Thoracic aorta (tissue), 2 donors: ENCODE measurements around the gene C10orf67. TPM values are rescaled to one million over a fixed set of nuclear protein-coding genes. Genes with fewer than 3 reads are reported as not detected.

Experiments used
- ATAC-seq: fragments of 150-250 bp; one replicate; pipeline ENCODE4 v1.8.0; 2017; ENCODE audit warnings: low read depth; ENCODE audit not compliant: insufficient number of reproducible peaks, low FRiP score
- DNase-seq: peaks from one replicate; pipeline ENCODE4 v3.0.0-alpha.2; 2020; ENCODE audit warnings: low spot score
- H3K27ac ChIP-seq, 2 donors: fragments of 200-600 bp; sonication (generic); 1 replicate in 1 of 2; 2 replicates in 1 of 2; pipeline ENCODE4 v1.5.1; 2016; ENCODE audit warnings: mild to moderate bottlenecking in 2 of 2, moderate library complexity in 2 of 2
- H3K27me3 ChIP-seq: fragments of 200-600 bp; sonication (generic); replicated peaks from 2 replicates; pipeline ENCODE4 v1.6.0; 2016; ENCODE audit warnings: mild to moderate bottlenecking; ENCODE audit not compliant: insufficient read depth
- H3K36me3 ChIP-seq: fragments of 200-600 bp; sonication (generic); one replicate; pipeline ENCODE4 v1.5.1; 2016
- H3K4me1 ChIP-seq, 2 donors: fragments of 200-600 bp; sonication (generic); 1 replicate in 1 of 2; 2 replicates in 1 of 2; pipeline versions ENCODE4 v1.5.1 to v1.6.0; 2016; ENCODE audit warnings: low read depth in 2 of 2, mild to moderate bottlenecking in 1 of 2; ENCODE audit not compliant: control insufficient read depth in 1 of 2
- H3K4me3 ChIP-seq: fragments of 200-600 bp; sonication (generic); 2 replicates; pipeline ENCODE4 v1.5.1; 2016; ENCODE audit warnings: mild to moderate bottlenecking
- H3K9me3 ChIP-seq: fragments of 200-600 bp; sonication (generic); 2 replicates; pipeline ENCODE4 v1.5.1; 2016
- total RNA-seq, 2 donors: library from RNA; depleted of rRNA; stranded (reverse); fragments of >200 nt; gene quantifications; one replicate each; pipeline versions ENCODE4 v1.1.0 to v1.2.3, GENCODE V29; 2016
- TF ChIP-seq, protein P1 (sequence below): fragments of 200-600 bp; sonication (generic); IDR thresholded peaks from one replicate; pipeline ENCODE4 v1.5.1; 2019; ENCODE audit warnings: antibody characterized with exemption

C10orf67 gene
- total RNA-seq, 2 donors from 2014 or later = not detected

DNA sequence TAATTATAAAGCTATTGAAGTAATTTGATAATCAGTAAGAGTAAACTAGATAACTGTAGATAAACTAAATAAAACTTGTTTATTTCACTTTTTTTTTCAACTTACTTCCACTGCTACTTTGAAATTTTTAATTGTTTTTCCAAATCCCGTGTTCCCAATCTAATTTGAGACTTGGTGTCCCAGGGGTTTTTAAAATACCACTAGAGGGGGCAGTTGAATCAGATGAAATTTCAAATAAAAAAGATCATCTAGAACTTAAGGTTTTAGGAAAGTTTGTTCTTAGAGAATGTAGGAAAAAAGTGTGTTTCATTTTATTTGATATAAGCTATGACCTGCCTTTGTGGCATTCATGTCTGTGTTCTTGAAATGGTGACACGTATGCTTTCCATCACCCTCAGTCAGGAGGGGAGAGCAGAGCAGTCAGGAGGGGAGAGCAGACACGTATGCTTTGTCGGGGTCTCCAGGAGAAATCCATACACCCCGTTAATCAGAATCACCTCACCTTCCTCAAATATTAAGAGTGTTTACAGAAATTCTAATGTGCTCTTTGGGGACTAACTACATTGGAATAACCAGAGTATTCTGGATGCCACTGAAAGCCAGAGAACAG, 49.9 kb downstream of the C10orf67 start:
- no peak overlapping the region for H3K4me3 ChIP-seq
- H3K4me1 ChIP-seq = no peaks in the 10 kb centered on the region
- DNase-seq (no peak), ATAC-seq (no peak)
- no peak overlapping the region for H3K27ac ChIP-seq
- H3K27me3 ChIP-seq = no peaks in the 10 kb centered on the region
- H3K9me3 ChIP-seq = no peaks in the 10 kb centered on the region
- H3K36me3 ChIP-seq = no peaks in the 10 kb centered on the region
- TF ChIP-seq, protein P1, sequence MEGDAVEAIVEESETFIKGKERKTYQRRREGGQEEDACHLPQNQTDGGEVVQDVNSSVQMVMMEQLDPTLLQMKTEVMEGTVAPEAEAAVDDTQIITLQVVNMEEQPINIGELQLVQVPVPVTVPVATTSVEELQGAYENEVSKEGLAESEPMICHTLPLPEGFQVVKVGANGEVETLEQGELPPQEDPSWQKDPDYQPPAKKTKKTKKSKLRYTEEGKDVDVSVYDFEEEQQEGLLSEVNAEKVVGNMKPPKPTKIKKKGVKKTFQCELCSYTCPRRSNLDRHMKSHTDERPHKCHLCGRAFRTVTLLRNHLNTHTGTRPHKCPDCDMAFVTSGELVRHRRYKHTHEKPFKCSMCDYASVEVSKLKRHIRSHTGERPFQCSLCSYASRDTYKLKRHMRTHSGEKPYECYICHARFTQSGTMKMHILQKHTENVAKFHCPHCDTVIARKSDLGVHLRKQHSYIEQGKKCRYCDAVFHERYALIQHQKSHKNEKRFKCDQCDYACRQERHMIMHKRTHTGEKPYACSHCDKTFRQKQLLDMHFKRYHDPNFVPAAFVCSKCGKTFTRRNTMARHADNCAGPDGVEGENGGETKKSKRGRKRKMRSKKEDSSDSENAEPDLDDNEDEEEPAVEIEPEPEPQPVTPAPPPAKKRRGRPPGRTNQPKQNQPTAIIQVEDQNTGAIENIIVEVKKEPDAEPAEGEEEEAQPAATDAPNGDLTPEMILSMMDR = no peak

DNA sequence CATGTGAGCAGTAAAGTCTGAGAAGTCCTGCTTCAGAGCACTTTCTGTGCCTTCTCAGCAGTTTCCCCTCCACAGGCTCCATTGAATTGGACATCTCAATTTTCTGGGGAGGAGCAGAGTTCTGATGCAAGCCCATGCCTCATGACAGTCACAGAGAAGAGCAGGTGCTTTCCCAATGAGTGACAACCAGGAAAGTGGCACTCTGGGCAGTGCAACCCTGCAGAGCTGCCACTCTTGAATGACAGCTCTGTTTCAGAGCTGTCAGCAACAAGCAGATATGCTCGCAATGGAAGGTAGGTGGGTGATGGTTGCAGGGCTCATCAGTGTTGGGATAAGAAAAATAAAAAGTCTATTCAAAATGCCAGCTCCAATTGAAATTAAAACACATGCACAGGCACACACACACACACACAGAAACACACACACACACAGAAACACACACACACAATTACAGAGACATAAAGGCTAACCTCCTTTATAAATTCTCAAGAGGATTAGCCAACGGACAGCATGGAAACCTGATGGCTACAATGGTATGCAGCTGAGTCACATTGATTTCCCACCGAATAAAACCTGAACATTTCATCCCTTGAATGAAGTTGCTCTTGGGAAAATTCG, 50.5 kb downstream of the C10orf67 start:
- Histone ChIP-seq H3K27ac (no peak overlapping the region), H3K27me3 (no peaks in the 10 kb centered on the region), H3K36me3 (no peaks in the 10 kb centered on the region), H3K4me1 (no peaks in the 10 kb centered on the region), H3K9me3 (no peaks in the 10 kb centered on the region), H3K4me3 (no peak overlapping the region)
- TF ChIP-seq, protein P1 = no peak
- DNase-seq (no peak), ATAC-seq (no peak)

DNA sequence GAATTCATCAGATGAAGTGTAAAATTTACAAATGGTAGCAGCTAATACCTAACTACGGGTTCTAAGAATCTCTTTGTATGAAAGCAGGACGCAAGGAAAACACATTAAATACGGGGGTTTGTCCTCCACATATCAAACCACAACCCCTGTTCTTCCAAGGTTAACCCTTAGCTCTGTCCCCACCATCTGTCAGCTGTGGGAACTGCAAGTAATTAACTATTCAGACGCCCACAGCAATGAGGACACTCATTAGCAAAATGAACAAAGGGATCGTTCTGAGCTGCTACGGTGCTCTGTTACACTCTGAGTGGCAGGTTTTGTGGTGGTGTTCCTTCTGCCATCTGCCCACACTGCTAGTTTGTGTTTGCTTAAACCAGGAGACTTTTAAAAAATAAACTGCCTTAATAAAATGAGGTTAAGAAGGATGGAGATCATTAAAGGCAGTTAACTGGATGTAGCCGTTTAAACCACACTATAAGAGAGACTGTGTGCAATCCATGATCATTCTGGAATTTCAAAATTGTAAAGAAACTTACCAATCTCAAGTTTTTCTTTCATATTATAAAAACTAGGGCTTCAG, 51.4 kb downstream of the C10orf67 start:
- H3K36me3 ChIP-seq = no peaks in the 10 kb centered on the region
- DNase-seq (no peak), ATAC-seq (no peak)
- H3K9me3 ChIP-seq = no peaks in the 10 kb centered on the region
- H3K4me1 ChIP-seq = no peaks in the 10 kb centered on the region
- no peaks in the 10 kb centered on the region for H3K27me3 ChIP-seq
- H3K27ac ChIP-seq = no peak overlapping the region
- TF ChIP-seq, protein P1 = no peak
- no peak overlapping the region for H3K4me3 ChIP-seq

DNA sequence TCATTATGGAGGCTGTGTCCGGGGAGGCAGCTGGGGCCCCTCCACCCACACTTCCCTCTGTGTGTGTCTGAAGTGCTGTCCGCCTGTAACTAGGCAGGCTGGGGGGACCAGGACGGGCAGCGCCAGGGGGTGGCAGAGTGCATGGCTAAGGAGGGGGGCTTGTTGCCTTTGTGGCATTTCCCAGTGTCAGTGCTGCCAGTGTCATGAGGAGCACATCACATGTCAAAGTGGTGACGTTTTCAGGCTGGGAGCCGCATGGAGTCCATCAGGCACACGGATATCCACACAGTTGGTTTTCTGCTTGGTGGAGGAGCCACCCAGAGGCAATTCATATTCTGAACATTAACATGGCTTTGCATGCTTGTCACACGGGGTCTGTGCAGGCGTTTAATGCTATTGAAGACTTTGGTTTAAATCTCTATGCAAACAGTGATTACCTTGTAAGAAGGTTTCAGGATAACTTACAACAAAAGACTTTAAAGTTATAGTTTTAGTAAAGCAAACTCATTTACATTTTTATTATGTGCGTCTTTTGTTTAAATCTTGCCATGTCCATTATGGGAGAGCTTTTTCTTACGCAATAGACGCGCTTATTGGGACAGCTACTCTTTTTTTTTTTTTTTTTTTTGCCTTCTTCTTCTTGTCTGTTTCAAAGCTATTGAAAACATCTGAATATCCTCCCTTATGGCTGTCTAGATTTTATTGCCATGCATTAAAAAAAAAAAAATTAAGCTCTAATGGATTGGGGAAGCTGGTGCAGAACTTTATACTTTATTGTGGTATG, 52.9 kb downstream of the C10orf67 start:
- ATAC-seq (no peak), DNase-seq (no peak)
- no peak overlapping the region for H3K4me3 ChIP-seq
- no peaks in the 10 kb centered on the region for H3K4me1 ChIP-seq
- no peaks in the 10 kb centered on the region for H3K27me3 ChIP-seq
- TF ChIP-seq, protein P1 = no peak
- H3K27ac ChIP-seq = no peak overlapping the region
- H3K36me3 ChIP-seq = no peaks in the 10 kb centered on the region
- H3K9me3 ChIP-seq = no peaks in the 10 kb centered on the region

DNA sequence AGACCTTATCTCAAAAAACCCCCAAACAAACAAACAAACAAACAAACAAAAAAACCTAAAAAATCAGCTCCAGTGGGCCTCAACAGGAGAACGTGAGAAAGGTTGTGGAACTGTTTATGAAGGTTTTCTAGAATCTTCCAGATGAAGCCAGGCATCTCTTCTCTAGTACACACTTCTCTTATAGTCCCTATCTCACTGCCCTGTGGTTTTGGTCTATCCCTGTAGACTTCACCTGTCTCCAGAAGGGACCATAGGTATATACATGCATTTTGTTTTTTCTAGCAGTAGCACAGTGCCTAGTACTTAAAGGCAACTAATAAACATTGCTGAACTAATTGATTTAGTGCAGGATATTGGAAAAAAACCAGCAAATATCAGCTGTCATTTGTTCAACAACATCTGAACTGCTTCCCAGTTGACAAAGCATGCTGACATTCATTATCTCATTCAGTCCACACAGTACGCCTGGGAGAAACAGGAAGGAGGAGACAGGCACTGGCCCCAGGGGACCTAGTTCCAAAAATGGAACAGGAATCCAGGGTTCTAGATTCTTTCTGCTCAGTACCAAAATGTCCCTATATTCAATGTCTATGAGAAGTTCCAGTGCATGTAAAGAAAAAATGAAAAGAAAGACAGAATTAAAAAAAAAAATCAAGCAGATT, 59.8 kb downstream of the C10orf67 start:
- ATAC-seq (no peak), DNase-seq (no peak)
- Histone ChIP-seq H3K36me3 (no peaks in the 10 kb centered on the region), H3K9me3 (no peaks in the 10 kb centered on the region), H3K4me3 (no peak overlapping the region), H3K27ac (no peak overlapping the region), H3K27me3 (no peaks in the 10 kb centered on the region), H3K4me1 (no peaks in the 10 kb centered on the region)
- TF ChIP-seq, protein P1 = no peak
